Upper lobe of right lung (tissue), 1 donor: ENCODE data around the gene LAMA5. TPM values are rescaled to one million over a fixed set of nuclear protein-coding genes. Genes with fewer than 3 reads are reported as not detected.

ENCODE experiments used
- ATAC-seq: fragments of 200-7000 bp; cut with Tn5 transposase; one replicate; pipeline ENCODE4 v1.9.1; 2020; ENCODE audit warnings: mild to moderate bottlenecking, moderate library complexity
- DNase-seq: peaks from one replicate; pipeline ENCODE4 v3.0.0-alpha.2; 2020
- H3K27ac ChIP-seq: fragments of 200-600 bp; one replicate; pipeline ENCODE4 v1.8.0; 2022
- H3K27me3 ChIP-seq: fragments of 200-600 bp; one replicate; pipeline ENCODE4 v1.8.0; 2022; ENCODE audit warnings: mild to moderate bottlenecking
- H3K36me3 ChIP-seq: fragments of 200-600 bp; one replicate; pipeline ENCODE4 v1.8.0; 2022
- H3K4me1 ChIP-seq: fragments of 200-600 bp; one replicate; pipeline ENCODE4 v1.8.0; 2022
- H3K4me3 ChIP-seq: fragments of 200-600 bp; one replicate; pipeline ENCODE4 v1.8.0; 2022; ENCODE audit warnings: mild to moderate bottlenecking
- H3K9me3 ChIP-seq: fragments of 200-600 bp; one replicate; pipeline ENCODE4 v1.8.0; 2022
- CTCF ChIP-seq: fragments of 200-600 bp; IDR thresholded peaks from one replicate; pipeline ENCODE4 v1.8.0; 2022; ENCODE audit warnings: antibody characterized with exemption
- intact Hi-C: fragments of 100-400 bp; cut with DNase I; formaldehyde crosslinking; loops from one replicate; pipeline ENCODE4 v1.11.0; 2022
- total RNA-seq: library from RNA; stranded (reverse); fragmentation: NEBNext Ultra II Directional; extraction: Animal tissue kit (Norgen Biotek cat#: 25700); gene quantifications from one replicate; pipeline ENCODE4 v1.2.1, GENCODE V29; 2021
- donor health status: DM: no; HTN: yes; CAD: no; lungs with severe emphysema.

LAMA5 gene
- total RNA-seq, 1 donor from 2014 or later: 279 TPM

GRCh38 chr20:62359043-62359490, 8.0 kb downstream of the LAMA5 start:
- Histone ChIP-seq H3K27me3 (no peaks in the 10 kb centered on the region), H3K4me1 (peaks cover 80% of the 10 kb centered on the region), H3K27ac (peak overlapping the region; percentile 83), H3K36me3 (no peaks in the 10 kb centered on the region), H3K4me3 (no peak overlapping the region), H3K9me3 (no peaks in the 10 kb centered on the region)
- intact Hi-C loops: no loop called here
- DNase-seq: no peak
- TF ChIP-seq CTCF: no peak
- no peak for ATAC-seq

DNA sequence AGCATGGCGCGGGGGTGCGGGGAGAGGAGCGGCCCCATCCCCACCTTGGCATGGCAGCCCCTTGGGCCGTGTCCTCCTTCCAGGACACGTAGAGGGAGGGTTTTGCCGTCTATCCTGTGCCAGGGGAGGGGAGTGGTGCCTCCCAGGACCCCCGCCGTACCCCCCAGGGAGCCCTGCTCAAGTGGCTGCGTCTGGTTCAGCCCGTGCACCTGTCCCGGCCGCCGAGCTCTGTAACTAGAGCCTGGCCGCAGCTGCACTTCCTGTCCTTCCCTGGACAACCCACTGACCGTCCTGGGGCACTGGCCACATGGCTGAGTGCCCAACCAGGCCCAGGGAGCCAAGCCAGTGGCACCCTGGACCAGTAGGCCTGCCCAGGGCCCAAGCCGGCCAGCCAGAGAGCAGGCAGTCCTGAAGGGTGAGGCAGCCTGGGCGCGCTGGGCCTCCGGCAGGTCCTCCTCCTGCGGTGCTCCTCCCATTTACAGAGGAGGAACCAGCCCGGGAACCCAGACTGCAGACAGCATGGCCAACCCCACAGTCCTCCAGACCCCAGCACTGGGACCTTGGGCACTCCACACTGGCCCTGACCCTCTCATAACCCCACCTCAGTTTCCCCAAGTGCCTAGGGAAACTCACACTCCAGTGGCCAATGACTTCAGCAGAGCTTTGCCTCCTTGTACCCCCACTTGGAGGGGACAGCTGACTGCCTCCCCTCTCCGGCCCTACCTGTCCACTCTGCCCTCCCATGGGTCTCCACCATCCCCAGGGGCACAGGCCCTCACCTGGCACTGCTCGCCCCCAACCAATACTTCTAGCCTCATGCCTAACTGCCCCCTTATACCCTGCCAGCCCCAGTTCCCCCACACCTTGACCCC, 8.7 kb downstream of the LAMA5 start:
- H3K4me3 ChIP-seq: peak overlapping the region; percentile 5
- no peak for DNase-seq
- peak; percentile 29 for ATAC-seq
- peaks cover 74% of the 10 kb centered on the region for H3K4me1 ChIP-seq
- no peaks in the 10 kb centered on the region for H3K27me3 ChIP-seq
- no peaks in the 10 kb centered on the region for H3K9me3 ChIP-seq
- TF ChIP-seq CTCF: no peak
- H3K27ac ChIP-seq: peak overlapping the region; percentile 83
- H3K36me3 ChIP-seq: no peaks in the 10 kb centered on the region
- intact Hi-C loops: no loop called here

DNA sequence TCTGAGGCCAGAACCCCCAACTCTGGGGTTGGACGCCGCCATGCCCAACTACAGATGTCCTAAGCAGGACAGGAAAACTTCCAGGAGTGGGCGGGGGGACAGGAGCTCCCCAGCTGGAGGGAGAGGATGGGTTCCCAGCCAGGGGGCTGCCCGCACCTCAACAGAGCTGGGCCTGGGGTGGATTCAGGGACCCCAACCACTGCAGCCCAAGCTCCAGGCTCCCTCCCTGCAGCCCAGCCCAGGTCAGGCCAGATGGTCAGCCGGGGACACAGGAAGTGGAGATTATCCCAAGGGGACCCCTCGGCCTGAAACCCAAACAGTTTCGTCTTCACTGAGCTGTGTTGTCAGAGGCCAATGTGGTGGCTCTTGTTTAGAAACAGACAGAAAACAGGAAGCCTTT, 9.4 kb downstream of the LAMA5 start:
- ATAC-seq (no peak), DNase-seq (no peak)
- Histone ChIP-seq H3K4me1 (peaks cover 75% of the 10 kb centered on the region), H3K36me3 (no peaks in the 10 kb centered on the region), H3K9me3 (no peaks in the 10 kb centered on the region), H3K27me3 (no peaks in the 10 kb centered on the region), H3K4me3 (peak overlapping the region; percentile 13), H3K27ac (peak overlapping the region; percentile 83)
- intact Hi-C loops: no loop called here
- TF ChIP-seq CTCF: no peak

GRCh38 chr20:62357187-62357667, 9.9 kb downstream of the LAMA5 start:
- peak overlapping the region; percentile 13 for H3K4me3 ChIP-seq
- H3K27ac ChIP-seq: peak overlapping the region; percentile 83
- no peaks in the 10 kb centered on the region for H3K9me3 ChIP-seq
- no peak for TF ChIP-seq CTCF
- H3K27me3 ChIP-seq: no peaks in the 10 kb centered on the region
- peak; percentile 0 for ATAC-seq
- no peaks in the 10 kb centered on the region for H3K36me3 ChIP-seq
- intact Hi-C loops: no loop called here
- DNase-seq: no peak
- peaks cover 75% of the 10 kb centered on the region for H3K4me1 ChIP-seq

- H3K27me3 ChIP-seq: no peaks in the 10 kb centered on the region
- peaks cover 70% of the 10 kb centered on the region for H3K4me1 ChIP-seq
- peak overlapping the region; percentile 14 for H3K4me3 ChIP-seq
- ATAC-seq (no peak), DNase-seq (no peak)
- no peaks in the 10 kb centered on the region for H3K9me3 ChIP-seq
- peaks cover 2% of the 10 kb centered on the region for H3K36me3 ChIP-seq
- no peak for TF ChIP-seq CTCF
- intact Hi-C loops: no loop called here
- H3K27ac ChIP-seq: peak overlapping the region; percentile 83
Observed at GRCh38 chr20:62356589-62357186, 10.4 kb downstream of the LAMA5 start.
